Glutamatergic neuron (in vitro differentiated cells): ENCODE results near the gene VGLL3. TPM values are rescaled to one million over a fixed set of nuclear protein-coding genes. Genes with fewer than 3 reads are reported as not detected.
"Not testable (repeated sequence)": the region's sequence is repeated elsewhere in the genome, so short reads cannot be mapped to it uniquely, and the experiment has no call there.

Source experiments
- DNase-seq: peaks from one replicate; pipeline ENCODE4 v3.0.0; 2022
- H3K27ac Mint-ChIP-seq: one replicate; pipeline ENCODE4 v1.8.0; 2020; ENCODE audit warnings: mild to moderate bottlenecking, mixed read lengths, inconsistent platforms; ENCODE audit not compliant: unreplicated experiment
- H3K27me3 Mint-ChIP-seq: one replicate; pipeline ENCODE4 v1.8.0; 2020; ENCODE audit warnings: mild to moderate bottlenecking, moderate library complexity, mixed read lengths, inconsistent platforms; ENCODE audit not compliant: unreplicated experiment
- H3K36me3 Mint-ChIP-seq: one replicate; pipeline ENCODE4 v1.8.0; 2020; ENCODE audit warnings: mild to moderate bottlenecking, mixed read lengths, inconsistent platforms; ENCODE audit not compliant: unreplicated experiment
- H3K4me1 Mint-ChIP-seq: one replicate; pipeline ENCODE4 v1.8.0; 2020; ENCODE audit warnings: mild to moderate bottlenecking, low read depth, mixed read lengths, inconsistent platforms; ENCODE audit not compliant: unreplicated experiment
- H3K4me3 Mint-ChIP-seq: one replicate; pipeline ENCODE4 v1.8.0; 2020; ENCODE audit warnings: mild to moderate bottlenecking, mixed read lengths, inconsistent platforms; ENCODE audit not compliant: unreplicated experiment
- H3K9me3 Mint-ChIP-seq: one replicate; pipeline ENCODE4 v1.8.0; 2020; ENCODE audit warnings: mild to moderate bottlenecking, moderate library complexity, mixed read lengths, inconsistent platforms; ENCODE audit not compliant: unreplicated experiment
- total RNA-seq: library from RNA; stranded (reverse); fragmentation: NEBNext Ultra II Directional; extraction: Animal tissue kit (Norgen Biotek cat#: 25700); gene quantifications from one replicate; pipeline ENCODE4 v1.2.1, GENCODE V29; 2021; ENCODE audit not compliant: unreplicated experiment
- TF ChIP-seq, protein P1 (sequence below): fragments of 200-600 bp; sonication (generic); IDR thresholded peaks from one replicate; pipeline ENCODE4 v1.5.0; 2021; ENCODE audit not compliant: partially characterized antibody, unreplicated experiment

Gene VGLL3
- total RNA-seq, 1 donor from 2014 or later, result 0.15 TPM

DNA sequence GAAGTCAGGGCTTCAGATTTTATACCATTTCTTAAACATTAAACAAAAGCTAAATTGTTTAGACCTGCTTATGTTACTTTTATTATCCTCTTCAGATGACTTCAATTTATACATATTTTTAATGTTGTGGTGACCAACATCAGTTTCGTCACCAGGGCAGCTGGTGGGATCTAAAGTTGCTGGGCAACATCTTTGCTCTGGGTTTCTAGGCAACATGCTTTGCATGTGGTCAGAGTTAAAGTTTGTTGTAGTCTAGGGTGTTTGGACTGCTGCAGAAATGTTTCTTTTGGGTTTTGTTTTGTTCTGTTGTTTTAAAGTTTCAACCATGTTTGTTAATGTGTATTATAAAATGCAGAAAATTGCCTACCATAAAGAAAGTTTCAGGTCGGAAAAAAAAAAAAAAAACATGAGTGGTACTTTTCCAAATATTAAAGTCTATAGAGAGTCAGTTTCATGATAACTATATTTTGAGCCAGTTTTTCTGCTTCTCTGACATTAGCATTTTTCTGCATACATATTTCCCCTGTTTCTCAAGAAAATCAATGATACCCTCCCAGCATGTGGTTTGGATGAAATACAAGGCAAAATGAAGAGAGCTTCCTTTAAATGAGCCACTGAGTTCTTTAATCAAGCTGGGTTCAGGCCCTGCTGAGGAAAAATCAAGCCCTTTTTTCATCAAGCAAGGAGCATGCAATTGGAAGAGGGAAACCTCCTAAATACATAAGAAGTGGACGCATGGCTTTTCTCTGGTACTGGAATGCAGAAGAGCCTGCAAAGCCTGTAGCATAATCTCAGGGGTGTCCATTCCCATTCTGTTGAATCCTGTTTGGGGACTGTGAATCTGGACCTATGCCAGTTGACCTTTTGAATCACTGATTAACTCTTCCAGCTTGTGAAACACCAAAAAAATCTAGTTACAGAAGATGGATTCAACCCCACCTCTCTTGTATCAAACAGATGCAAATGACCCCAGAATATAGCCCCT lies 35.0 kb upstream of the VGLL3 start:
- no peak for DNase-seq
- Mint-ChIP-seq H3K9me3 (no peaks in the 10 kb centered on the region), H3K27me3 (no peaks in the 10 kb centered on the region), H3K27ac (no peak overlapping the region), H3K36me3 (no peaks in the 10 kb centered on the region), H3K4me1 (no peaks in the 10 kb centered on the region), H3K4me3 (no peak overlapping the region)
- TF ChIP-seq, protein P1, sequence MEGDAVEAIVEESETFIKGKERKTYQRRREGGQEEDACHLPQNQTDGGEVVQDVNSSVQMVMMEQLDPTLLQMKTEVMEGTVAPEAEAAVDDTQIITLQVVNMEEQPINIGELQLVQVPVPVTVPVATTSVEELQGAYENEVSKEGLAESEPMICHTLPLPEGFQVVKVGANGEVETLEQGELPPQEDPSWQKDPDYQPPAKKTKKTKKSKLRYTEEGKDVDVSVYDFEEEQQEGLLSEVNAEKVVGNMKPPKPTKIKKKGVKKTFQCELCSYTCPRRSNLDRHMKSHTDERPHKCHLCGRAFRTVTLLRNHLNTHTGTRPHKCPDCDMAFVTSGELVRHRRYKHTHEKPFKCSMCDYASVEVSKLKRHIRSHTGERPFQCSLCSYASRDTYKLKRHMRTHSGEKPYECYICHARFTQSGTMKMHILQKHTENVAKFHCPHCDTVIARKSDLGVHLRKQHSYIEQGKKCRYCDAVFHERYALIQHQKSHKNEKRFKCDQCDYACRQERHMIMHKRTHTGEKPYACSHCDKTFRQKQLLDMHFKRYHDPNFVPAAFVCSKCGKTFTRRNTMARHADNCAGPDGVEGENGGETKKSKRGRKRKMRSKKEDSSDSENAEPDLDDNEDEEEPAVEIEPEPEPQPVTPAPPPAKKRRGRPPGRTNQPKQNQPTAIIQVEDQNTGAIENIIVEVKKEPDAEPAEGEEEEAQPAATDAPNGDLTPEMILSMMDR, result no peak

DNA sequence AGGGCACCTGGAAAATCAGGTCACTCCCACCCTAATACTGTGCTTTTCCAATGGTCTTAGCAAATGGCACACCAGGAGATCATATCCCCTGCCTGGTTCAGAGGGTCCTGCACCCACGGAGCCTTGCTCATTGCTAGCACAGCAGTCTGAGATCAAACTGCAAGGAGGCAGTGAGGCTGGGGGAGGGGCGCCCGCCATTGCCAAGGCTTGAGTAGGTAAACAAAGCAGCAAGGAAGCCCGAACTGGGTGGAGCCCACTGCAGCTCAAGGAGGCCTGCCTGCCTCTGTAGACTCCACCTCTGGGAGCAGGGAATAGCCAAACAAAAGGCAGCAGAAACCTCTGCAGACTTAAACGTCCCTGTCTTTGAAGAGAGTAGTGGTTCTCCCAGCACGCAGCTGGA lies 26.4 kb upstream of the VGLL3 start:
- H3K27ac Mint-ChIP-seq, H3K4me1 Mint-ChIP-seq, DNase-seq, H3K36me3 Mint-ChIP-seq, H3K9me3 Mint-ChIP-seq, H3K4me3 Mint-ChIP-seq, H3K27me3 Mint-ChIP-seq: not testable (repeated sequence)

DNA sequence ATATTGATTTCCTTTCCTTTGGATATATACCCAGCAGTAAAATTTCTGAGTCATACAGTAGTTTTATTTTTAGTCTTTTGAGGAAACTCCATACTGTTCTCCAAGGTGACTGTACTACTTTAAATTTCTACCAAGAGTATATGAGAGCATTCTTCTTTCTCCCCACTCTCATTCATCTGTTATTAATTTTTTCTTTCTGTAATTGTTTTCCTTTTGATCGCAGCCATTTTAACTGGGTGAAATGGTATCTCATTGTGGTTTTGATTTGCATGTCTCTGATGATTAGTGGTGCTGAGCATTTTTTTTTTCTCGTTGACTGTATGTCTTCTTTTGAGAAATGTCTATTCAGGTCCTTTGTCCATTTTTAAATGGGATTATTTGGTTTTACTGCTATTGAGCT lies 18.3 kb upstream of the VGLL3 start:
- H3K4me1 Mint-ChIP-seq, result no peaks in the 10 kb centered on the region
- no peaks in the 10 kb centered on the region for H3K36me3 Mint-ChIP-seq
- DNase-seq, result no peak
- TF ChIP-seq, protein P1, result no peak
- H3K4me3 Mint-ChIP-seq, result no peak overlapping the region
- H3K9me3 Mint-ChIP-seq, result peaks cover 3% of the 10 kb centered on the region
- H3K27ac Mint-ChIP-seq, result no peak overlapping the region
- no peaks in the 10 kb centered on the region for H3K27me3 Mint-ChIP-seq

- TF ChIP-seq, protein P1, result no peak
- Mint-ChIP-seq H3K27ac (no peak overlapping the region), H3K27me3 (no peaks in the 10 kb centered on the region), H3K4me1 (no peaks in the 10 kb centered on the region), H3K4me3 (no peak overlapping the region), H3K9me3 (peaks cover 3% of the 10 kb centered on the region), H3K36me3 (no peaks in the 10 kb centered on the region)
- no peak for DNase-seq
These were observed 16.0 kb upstream of the VGLL3 start for GRCh38 chr3:87006844-87007439.

- H3K27ac Mint-ChIP-seq, result no peak overlapping the region
- no peak for DNase-seq
- no peaks in the 10 kb centered on the region for H3K36me3 Mint-ChIP-seq
- H3K9me3 Mint-ChIP-seq, result peaks cover 3% of the 10 kb centered on the region
- TF ChIP-seq, protein P1, result no peak
- H3K4me1 Mint-ChIP-seq, result no peaks in the 10 kb centered on the region
- H3K4me3 Mint-ChIP-seq, result no peak overlapping the region
- no peaks in the 10 kb centered on the region for H3K27me3 Mint-ChIP-seq
These were observed 13.9 kb upstream of the VGLL3 start for GRCh38 chr3:87004883-87005282.
